Left forelimb (tissue), 1 donor: ENCODE results near the gene NFASC.

Experiments
- DNase-seq: peaks from one replicate; pipeline ENCODE4 v3.0.0-alpha.2; 2018; ENCODE audit warnings: low spot score

The NFASC gene

GRCh38 chr1:204870160-204870912 is at the start of gene NFASC:
NFASC (plus strand) TSS chr1:204870862; CDS start chr1:204944316, 73,454 bp downstream.
- no peak for DNase-seq

DNA sequence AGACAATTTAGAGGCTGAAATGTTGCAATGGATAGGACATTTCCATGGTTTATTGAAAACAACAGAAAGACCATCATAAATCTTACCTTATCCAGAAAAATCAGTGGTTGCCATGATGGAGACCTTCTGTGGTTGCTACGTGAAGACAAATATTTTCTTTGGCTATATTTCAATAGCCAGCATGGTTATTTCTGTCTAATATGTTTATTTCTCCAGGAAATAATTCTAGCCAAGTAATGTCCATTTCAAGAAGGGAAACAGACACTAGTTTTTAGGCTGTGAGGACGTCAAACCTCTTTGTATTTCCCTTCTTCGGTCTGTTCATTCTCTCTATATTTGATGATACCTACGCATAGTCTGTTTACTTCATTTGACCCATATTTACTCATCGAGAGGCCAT is 49.2 kb upstream of the NFASC start:
- no peak for DNase-seq

- no peak for DNase-seq
Observed at GRCh38 chr1:204821924-204822323, 48.7 kb upstream of the NFASC start.

- no peak for DNase-seq
Observed at GRCh38 chr1:204826970-204827369, 43.7 kb upstream of the NFASC start.

DNA sequence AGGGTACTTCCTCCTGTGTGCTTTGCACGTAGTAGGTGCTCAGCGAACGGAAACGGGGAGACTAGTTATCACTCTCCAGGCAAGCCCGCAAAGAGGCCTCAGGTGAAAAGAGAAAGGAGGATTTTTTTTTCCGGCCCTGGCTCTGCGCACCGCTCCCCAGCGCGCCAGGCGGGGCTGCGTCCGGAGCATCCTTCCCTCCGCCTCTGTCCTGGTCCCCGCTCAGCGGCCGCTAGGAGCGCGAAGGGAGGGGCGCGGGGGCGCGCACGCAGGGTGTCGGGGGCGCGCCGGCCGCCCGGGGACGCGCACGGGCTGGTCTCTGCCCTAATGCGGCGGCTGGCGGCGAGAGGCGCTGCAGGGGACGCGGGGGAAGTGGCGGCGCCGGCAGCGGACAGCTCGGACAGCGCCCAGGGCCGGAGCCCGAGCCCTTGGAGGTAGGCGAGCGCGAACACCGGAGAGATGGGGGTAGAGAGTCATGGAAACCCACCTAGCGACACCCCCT is 42.3 kb upstream of the NFASC start:
- peak; percentile 71 for DNase-seq

GRCh38 chr1:204829133-204829825 is 41.4 kb upstream of the NFASC start:
- DNase-seq: no peak

GRCh38 chr1:204830747-204831146 is 39.9 kb upstream of the NFASC start:
- DNase-seq: no peak

DNA sequence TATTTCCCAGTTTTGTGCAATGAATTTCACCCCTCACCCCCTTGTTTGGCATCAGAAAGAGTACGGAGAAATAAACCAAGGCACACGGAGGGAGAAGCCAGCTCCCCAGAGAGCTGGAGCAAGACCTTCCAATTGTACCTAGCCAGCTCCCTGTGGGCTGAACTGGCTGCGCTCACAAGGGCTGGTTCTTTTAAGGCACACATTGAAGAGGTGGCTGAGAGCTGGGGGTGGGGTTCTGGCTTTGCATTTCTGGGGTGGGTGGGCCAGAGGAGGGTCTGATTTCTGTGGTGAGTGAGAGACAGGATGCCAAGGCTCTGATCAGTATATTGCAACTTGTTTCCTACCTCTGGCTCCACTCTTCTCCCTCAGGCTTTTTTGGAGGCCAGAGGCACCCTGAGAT is 39.5 kb upstream of the NFASC start:
- DNase-seq: no peak

GRCh38 chr1:204834336-204834735 is 36.3 kb upstream of the NFASC start:
- no peak for DNase-seq

GRCh38 chr1:204834752-204835151 is 35.9 kb upstream of the NFASC start:
- no peak for DNase-seq

- DNase-seq: no peak
Observed at GRCh38 chr1:204835737-204836136, 34.9 kb upstream of the NFASC start.

- no peak for DNase-seq
Observed at GRCh38 chr1:204836856-204837255, 33.8 kb upstream of the NFASC start.

GRCh38 chr1:204837440-204838084 is 33.1 kb upstream of the NFASC start:
- DNase-seq: peak; percentile 71

GRCh38 chr1:204841316-204841715 is 29.3 kb upstream of the NFASC start:
- DNase-seq: no peak

- DNase-seq: no peak
Observed at GRCh38 chr1:204841798-204842197, 28.9 kb upstream of the NFASC start.

DNA sequence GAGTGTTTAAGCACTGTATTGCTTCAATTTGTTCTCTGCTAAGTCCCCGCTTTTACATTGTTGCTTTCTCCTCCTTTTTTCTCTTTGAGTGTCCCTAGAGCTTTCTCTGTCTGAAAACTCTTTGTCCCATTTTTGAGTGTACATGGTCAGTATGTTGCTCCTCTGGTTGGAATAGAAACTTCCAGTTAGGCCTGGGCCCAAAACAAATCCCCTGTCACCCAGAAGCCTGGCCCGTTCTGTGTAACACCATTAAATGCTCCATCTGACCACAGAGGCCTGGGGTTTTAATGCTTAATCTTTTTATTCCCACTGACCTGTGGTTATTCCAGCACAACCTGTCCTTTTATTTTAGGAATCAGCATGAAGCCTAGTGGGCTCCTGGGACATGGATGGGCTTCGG is 28.3 kb upstream of the NFASC start:
- no peak for DNase-seq

GRCh38 chr1:204842892-204843291 is 27.8 kb upstream of the NFASC start:
- no peak for DNase-seq

DNA sequence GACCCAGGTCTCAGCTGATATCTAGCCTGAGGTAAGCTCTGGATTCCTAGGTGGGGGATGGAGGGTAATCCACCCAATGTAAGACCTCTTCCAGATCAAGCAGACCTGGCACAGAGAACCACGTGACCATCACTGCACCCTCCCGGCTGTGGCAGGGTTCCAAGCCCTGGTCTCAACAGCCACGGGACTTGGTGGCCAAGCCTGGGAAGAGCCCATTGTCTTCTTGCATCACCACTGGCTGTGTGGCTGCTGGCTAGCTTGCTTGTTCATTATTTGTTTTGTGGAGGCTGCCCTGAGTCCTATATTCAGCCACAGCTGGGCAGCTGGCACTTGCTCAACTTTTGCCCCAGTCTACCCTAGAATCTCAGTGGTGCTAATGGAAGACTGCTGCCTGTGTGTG is 24.1 kb upstream of the NFASC start:
- no peak for DNase-seq

DNA sequence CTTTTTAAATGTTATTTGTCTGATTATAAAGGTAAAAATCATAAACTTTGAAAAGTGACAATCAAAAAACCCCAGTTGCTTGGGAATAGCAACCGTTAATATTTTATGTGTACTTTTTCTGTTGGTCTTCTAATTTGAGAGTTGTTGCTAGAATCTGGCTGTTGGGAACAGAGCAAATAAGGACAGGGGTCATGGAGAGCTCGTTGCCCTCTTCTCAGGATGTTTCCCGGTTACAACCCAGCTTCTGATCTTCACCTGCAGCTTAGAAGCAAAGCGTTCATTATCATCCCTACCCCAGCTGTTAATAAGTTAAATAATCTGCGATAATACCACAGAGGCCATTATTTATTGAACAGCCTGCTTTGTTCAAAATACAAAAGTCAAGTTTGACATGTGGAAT is 22.1 kb upstream of the NFASC start:
- no peak for DNase-seq

GRCh38 chr1:204852854-204853253 is 17.8 kb upstream of the NFASC start:
- DNase-seq: peak; percentile 48

DNA sequence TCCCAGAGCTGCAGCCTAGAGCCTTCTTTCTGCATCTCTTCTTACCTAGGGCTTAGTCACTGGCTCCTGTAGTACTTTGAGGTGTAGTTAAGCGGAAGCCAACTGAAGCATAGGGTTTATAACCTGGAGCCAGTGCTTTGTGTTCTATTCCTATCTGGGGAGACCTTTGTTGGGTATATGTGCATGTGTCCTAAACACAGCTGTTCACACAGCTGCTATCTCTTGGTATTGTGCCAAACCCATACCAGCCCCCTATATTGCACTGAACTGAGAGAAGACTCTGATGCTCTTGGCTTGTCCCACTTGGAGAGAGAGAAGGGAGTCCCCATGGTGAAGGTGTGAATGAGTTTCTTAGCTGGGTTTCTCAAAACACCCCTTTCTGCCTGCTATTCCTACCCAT is 17.2 kb upstream of the NFASC start:
- no peak for DNase-seq

DNA sequence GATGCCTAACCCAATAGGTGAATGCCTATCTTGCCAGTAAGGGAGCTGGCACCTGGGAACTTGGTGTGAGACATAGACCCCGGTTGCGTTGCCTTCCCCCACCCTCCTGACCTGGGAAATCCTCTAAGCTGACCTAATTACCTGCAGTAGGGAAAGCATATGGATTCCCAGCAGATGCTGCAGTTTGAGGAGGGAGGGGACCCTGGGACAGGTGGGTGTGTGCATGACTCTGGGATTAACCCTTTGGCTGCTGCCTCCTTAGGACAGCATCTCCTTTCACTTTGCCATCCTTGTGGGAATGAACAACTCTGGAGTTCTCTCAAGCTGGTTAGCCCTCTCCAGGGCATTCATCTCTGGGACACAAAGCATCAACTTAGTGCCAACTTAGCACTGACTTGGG is 16.4 kb upstream of the NFASC start:
- no peak for DNase-seq

GRCh38 chr1:204858363-204858821 is 12.3 kb upstream of the NFASC start:
- no peak for DNase-seq
